ENCODE results near the gene GBE1. TPM values are rescaled to one million over a fixed set of nuclear protein-coding genes. Genes with fewer than 3 reads are reported as not detected.

The GBE1 gene
- total and polyA plus RNA-seq, 7 donors = 10.2 to 24.6 (median 12.1) TPM

GRCh38 chr3:81513591-81513990 is 247.9 kb downstream of the GBE1 start:
- Histone ChIP-seq H3K27me3 (no peaks in the 10 kb centered on the region), H3K36me3 (no peaks in the 10 kb centered on the region), H3K4me3 (no peak overlapping the region), H3K4me1 (peaks cover 0 to 5% (median 3%) of the 10 kb centered on the region in 4 donors), H3K27ac (no peak overlapping the region), H3K9me3 (no peaks in the 10 kb centered on the region)
- intact Hi-C loops (cut with DNase I) = no loop called here
- TF ChIP-seq CTCF (IDR thresholded peaks at IDR 0.05) = no peak
- no peak for TF ChIP-seq POLR2AphosphoS5 (IDR thresholded peaks at IDR 0.05)
- no peak for TF ChIP-seq POLR2A (IDR thresholded peaks at IDR 0.05)
- TF ChIP-seq EP300 (IDR thresholded peaks at IDR 0.05) = no peak
- no peak for DNase-seq
- WGBS, 2 donors = 91 to 95% methylated on average over 2 of the region's 2 CpGs

- H3K4me3 ChIP-seq = no peak overlapping the region
- H3K27me3 ChIP-seq = no peaks in the 10 kb centered on the region
- WGBS, 2 donors = 95 to 97% methylated on average over 2 of the region's 2 CpGs
- intact Hi-C loops (cut with DNase I) = no loop called here
- H3K27ac ChIP-seq = no peak overlapping the region
- no peak for TF ChIP-seq POLR2A (IDR thresholded peaks at IDR 0.05)
- TF ChIP-seq CTCF (IDR thresholded peaks at IDR 0.05) = no peak
- no peak for TF ChIP-seq POLR2AphosphoS5 (IDR thresholded peaks at IDR 0.05)
- TF ChIP-seq EP300 (IDR thresholded peaks at IDR 0.05) = no peak
- DNase-seq = no peak
- H3K9me3 ChIP-seq = no peaks in the 10 kb centered on the region
- H3K4me1 ChIP-seq = no peaks in the 10 kb centered on the region
- H3K36me3 ChIP-seq = peaks cover 0 to 3% (median 0%) of the 10 kb centered on the region in 4 donors
These were observed 258.4 kb downstream of the GBE1 start for GRCh38 chr3:81503026-81503425.

GRCh38 chr3:81502236-81502635 is 259.2 kb downstream of the GBE1 start:
- Histone ChIP-seq H3K4me1 (no peaks in the 10 kb centered on the region), H3K36me3 (no peaks in the 10 kb centered on the region), H3K27me3 (no peaks in the 10 kb centered on the region), H3K27ac (no peak overlapping the region), H3K4me3 (no peak overlapping the region), H3K9me3 (no peaks in the 10 kb centered on the region)
- no peak for DNase-seq
- 88 to 96% methylated on average over 1 of the region's 1 CpG for WGBS, 2 donors
- TF ChIP-seq POLR2AphosphoS5 (IDR thresholded peaks at IDR 0.05) = no peak
- TF ChIP-seq POLR2A (IDR thresholded peaks at IDR 0.05) = no peak
- no peak for TF ChIP-seq CTCF (IDR thresholded peaks at IDR 0.05)
- no peak for TF ChIP-seq EP300 (IDR thresholded peaks at IDR 0.05)
- intact Hi-C loops (cut with DNase I) = no loop called here

GRCh38 chr3:81500039-81500438 is 261.4 kb downstream of the GBE1 start:
- H3K36me3 ChIP-seq = no peaks in the 10 kb centered on the region
- WGBS, 2 donors = 82 to 90% methylated on average over 1 of the region's 1 CpG
- H3K27me3 ChIP-seq = no peaks in the 10 kb centered on the region
- no peaks in the 10 kb centered on the region for H3K9me3 ChIP-seq
- no peak for TF ChIP-seq POLR2A (IDR thresholded peaks at IDR 0.05)
- TF ChIP-seq POLR2AphosphoS5 (IDR thresholded peaks at IDR 0.05) = no peak
- no peak for TF ChIP-seq CTCF (IDR thresholded peaks at IDR 0.05)
- no peak for TF ChIP-seq EP300 (IDR thresholded peaks at IDR 0.05)
- no peak overlapping the region for H3K4me3 ChIP-seq
- no peak for DNase-seq
- intact Hi-C loops (cut with DNase I) = no loop called here
- H3K4me1 ChIP-seq = no peaks in the 10 kb centered on the region
- no peak overlapping the region for H3K27ac ChIP-seq

- no peaks in the 10 kb centered on the region for H3K36me3 ChIP-seq
- TF ChIP-seq CTCF (IDR thresholded peaks at IDR 0.05) = no peak
- no peak for TF ChIP-seq POLR2A (IDR thresholded peaks at IDR 0.05)
- TF ChIP-seq POLR2AphosphoS5 (IDR thresholded peaks at IDR 0.05) = no peak
- TF ChIP-seq EP300 (IDR thresholded peaks at IDR 0.05) = no peak
- intact Hi-C loops (cut with DNase I) = no loop called here
- no peak for DNase-seq
- no peaks in the 10 kb centered on the region for H3K9me3 ChIP-seq
- no peak overlapping the region for H3K4me3 ChIP-seq
- WGBS, 2 donors = 92 to 93% methylated on average over 4 of the region's 4 CpGs
- H3K27me3 ChIP-seq = no peaks in the 10 kb centered on the region
- no peaks in the 10 kb centered on the region for H3K4me1 ChIP-seq
- H3K27ac ChIP-seq = no peak overlapping the region
These were observed 263.7 kb downstream of the GBE1 start for GRCh38 chr3:81497572-81498251.

All from sigmoid colon (tissue), 7 donors.